WTC11 (cell line): Measurements from ENCODE around the gene CYP8B1. TPM values are rescaled to one million over a fixed set of nuclear protein-coding genes. Genes with fewer than 3 reads are reported as not detected.

Experiments used
- ATAC-seq: fragments of 200-7000 bp; cut with Tn5 transposase; 2 replicates; pipeline ENCODE4 v1.10.0; 2021; ENCODE audit warnings: mild to moderate bottlenecking, moderate library complexity
- CTCF ChIA-PET: fragments of 300-600 bp; sonication (Branson Sonifier 250); formaldehyde crosslinking; loops from one replicate; lab custom pipeline; 2021; ENCODE audit warnings: antibody characterized with exemption; lab: Charles Lee
- POLR2A ChIA-PET: fragments of 350-600 bp; sonication (Branson Sonifier 250); formaldehyde crosslinking; loops from one replicate; lab custom pipeline; 2021; ENCODE audit warnings: antibody characterized with exemption; lab: Charles Lee
- DNase-seq: peaks from one replicate; pipeline ENCODE4 v3.0.0; 2021; ENCODE audit warnings: low spot score
- H3K27ac Mint-ChIP-seq: 2 replicates; pipeline ENCODE4 v1.8.0; 2021; ENCODE audit warnings: mixed read lengths
- H3K27me3 Mint-ChIP-seq: 2 replicates; pipeline ENCODE4 v1.8.0; 2021; ENCODE audit warnings: low read depth, mild to moderate bottlenecking, moderate library complexity, mixed read lengths
- H3K36me3 Mint-ChIP-seq: 2 replicates; pipeline ENCODE4 v1.8.0; 2021; ENCODE audit warnings: mixed read lengths
- H3K4me1 Mint-ChIP-seq: 2 replicates; pipeline ENCODE4 v1.8.0; 2022; ENCODE audit warnings: mixed read lengths
- H3K4me3 Mint-ChIP-seq: 2 replicates; pipeline ENCODE4 v1.8.0; 2021; ENCODE audit warnings: mild to moderate bottlenecking, moderate library complexity, mixed read lengths
- H3K9me3 Mint-ChIP-seq: 2 replicates; pipeline ENCODE4 v1.8.0; 2021; ENCODE audit warnings: mixed read lengths
- AFF4 ChIP-seq: sonication (generic); formaldehyde crosslinking; IDR thresholded peaks from 2 replicates; pipeline ENCODE4 v1.8.1; 2023; ENCODE audit warnings: mild to moderate bottlenecking, missing genetic modification reagents, borderline replicate concordance
- FOXK1 ChIP-seq: sonication (generic); formaldehyde crosslinking; IDR thresholded peaks from 2 replicates; pipeline ENCODE4 v1.8.0; 2022; ENCODE audit warnings: mild to moderate bottlenecking, moderate library complexity, missing genetic modification reagents
- FOXP1 ChIP-seq: sonication (generic); formaldehyde crosslinking; IDR thresholded peaks from 2 replicates; pipeline ENCODE4 v1.8.0; 2022; ENCODE audit warnings: missing genetic modification reagents, mild to moderate bottlenecking, moderate library complexity, borderline replicate concordance
- FOXP4 ChIP-seq: sonication (generic); formaldehyde crosslinking; IDR thresholded peaks from 2 replicates; pipeline ENCODE4 v1.8.0; 2022; ENCODE audit warnings: mild to moderate bottlenecking, missing genetic modification reagents
- HMGA2 ChIP-seq: fragments of 250-450 bp; sonication (Bioruptor Pico); IDR thresholded peaks from 2 replicates; pipeline ENCODE4 v1.4.0; 2021; ENCODE audit warnings: mild to moderate bottlenecking, moderate library complexity
- IRF1 ChIP-seq: sonication (generic); formaldehyde crosslinking; IDR thresholded peaks from 2 replicates; pipeline ENCODE4 v1.8.0; 2023; ENCODE audit warnings: missing genetic modification reagents
- IRF2 ChIP-seq: sonication (generic); formaldehyde crosslinking; IDR thresholded peaks from 2 replicates; pipeline ENCODE4 v1.8.0; 2022; ENCODE audit warnings: low read depth, missing genetic modification reagents, borderline replicate concordance
- JUN ChIP-seq: sonication (generic); formaldehyde crosslinking; IDR thresholded peaks from 2 replicates; pipeline ENCODE4 v1.8.0; 2023; ENCODE audit warnings: mild to moderate bottlenecking, missing genetic modification reagents
- NFATC4 ChIP-seq: fragments of 250-450 bp; sonication (Bioruptor Pico); IDR thresholded peaks from 2 replicates; pipeline ENCODE4 v1.9.0; 2021; ENCODE audit warnings: mild to moderate bottlenecking
- NR1H2 ChIP-seq: sonication (generic); formaldehyde crosslinking; IDR thresholded peaks from 2 replicates; pipeline ENCODE4 v1.9.0; 2021; ENCODE audit warnings: mild to moderate bottlenecking, moderate library complexity, missing genetic modification reagents
- RELA ChIP-seq: sonication (generic); formaldehyde crosslinking; IDR thresholded peaks from 2 replicates; pipeline ENCODE4 v1.8.1; 2022; ENCODE audit warnings: missing genetic modification reagents, mild to moderate bottlenecking, borderline replicate concordance
- SOX15 ChIP-seq: fragments of 250-450 bp; sonication (Bioruptor Pico); IDR thresholded peaks from 2 replicates; pipeline ENCODE4 v1.9.0; 2021; ENCODE audit warnings: mild to moderate bottlenecking
- TEAD1 ChIP-seq: sonication (generic); formaldehyde crosslinking; IDR thresholded peaks from 2 replicates; pipeline ENCODE4 v1.8.0; 2022; ENCODE audit warnings: mild to moderate bottlenecking, missing genetic modification reagents
- TEAD4 ChIP-seq: sonication (generic); formaldehyde crosslinking; IDR thresholded peaks from 2 replicates; pipeline ENCODE4 v1.8.0; 2022; ENCODE audit warnings: mild to moderate bottlenecking, missing genetic modification reagents
- ZMAT4 ChIP-seq: fragments of 250-450 bp; sonication (Bioruptor Pico); IDR thresholded peaks from 2 replicates; pipeline ENCODE4 v1.9.0; 2021; ENCODE audit warnings: mild to moderate bottlenecking
- ZNF263 ChIP-seq: sonication (generic); formaldehyde crosslinking; IDR thresholded peaks from 2 replicates; pipeline ENCODE4 v1.8.1; 2022; ENCODE audit warnings: low read depth, mild to moderate bottlenecking, moderate library complexity, missing genetic modification reagents
- ZNF281 ChIP-seq: sonication (generic); formaldehyde crosslinking; IDR thresholded peaks from 2 replicates; pipeline ENCODE4 v1.8.0; 2023; ENCODE audit warnings: mild to moderate bottlenecking, missing genetic modification reagents
- total RNA-seq: library from RNA; stranded (reverse); gene quantifications from 3 replicates; pipeline ENCODE4 v1.2.3, GENCODE V29; 2021

Gene CYP8B1
- total RNA-seq, 1 experiment from 2014 or later: 0.13 TPM

- Mint-ChIP-seq H3K9me3 (peaks cover 9% of the 10 kb centered on the region), H3K36me3 (no peaks in the 10 kb centered on the region), H3K4me1 (peaks cover 57% of the 10 kb centered on the region), H3K27ac (peak overlapping the region; percentile 98), H3K27me3 (no peaks in the 10 kb centered on the region), H3K4me3 (no peak overlapping the region)
- DNase-seq (no peak), ATAC-seq (peak; percentile 93)
- CTCF ChIA-PET: interaction anchor here (1.3 to 3.0 kb wide), 4 partner anchors 8 to 60 kb away, joined by 3 to 20 read pairs (median 4); no protein-coding TSS in a partner anchor
- POLR2A ChIA-PET: no interaction called here
- TF ChIP-seq NR1H2 (CRISPR knock-in tag) (no peak), TEAD1 (CRISPR knock-in tag) (peak; percentile 35; the same call in 1 of the 2 replicates), AFF4 (CRISPR knock-in tag) (no peak)
These were observed 15.4 kb upstream of the CYP8B1 start for GRCh38 chr3:42891042-42891441.

GRCh38 chr3:42887084-42887483 is 11.4 kb upstream of the CYP8B1 start:
- no peak overlapping the region for H3K27ac Mint-ChIP-seq
- ChIA-PET CTCF (interaction anchor here (2.0 kb wide), 1 partner anchor 56 kb away, joined by 6 read pairs; no protein-coding TSS in a partner anchor), POLR2A (no interaction called here)
- H3K4me1 Mint-ChIP-seq: peaks cover 46% of the 10 kb centered on the region
- no peaks in the 10 kb centered on the region for H3K36me3 Mint-ChIP-seq
- no peak overlapping the region for H3K4me3 Mint-ChIP-seq
- ATAC-seq (no peak), DNase-seq (no peak)
- TF ChIP-seq ZMAT4 (CRISPR knock-in tag) (no peak), AFF4 (CRISPR knock-in tag) (no peak), FOXP1 (CRISPR knock-in tag) (no peak), SOX15 (CRISPR knock-in tag) (no peak), JUN (no peak), IRF1 (CRISPR knock-in tag) (no peak), HMGA2 (CRISPR knock-in tag) (no peak), IRF2 (no peak), NFATC4 (CRISPR knock-in tag) (no peak), ZNF263 (CRISPR knock-in tag) (no peak), TEAD4 (no peak)
- peaks cover 4% of the 10 kb centered on the region; the same call in 1 of the 2 replicates for H3K27me3 Mint-ChIP-seq
- peaks cover 7% of the 10 kb centered on the region; the same call in 1 of the 2 replicates for H3K9me3 Mint-ChIP-seq

GRCh38 chr3:42886294-42886822 is 10.7 kb upstream of the CYP8B1 start:
- ChIA-PET CTCF (interaction anchor here (2.0 kb wide), 1 partner anchor 55 kb away, joined by 6 read pairs; no protein-coding TSS in a partner anchor), POLR2A (no interaction called here)
- peaks cover 45% of the 10 kb centered on the region for H3K4me1 Mint-ChIP-seq
- H3K27ac Mint-ChIP-seq: no peak overlapping the region
- DNase-seq: no peak
- no peaks in the 10 kb centered on the region for H3K36me3 Mint-ChIP-seq
- ATAC-seq: no peak
- H3K9me3 Mint-ChIP-seq: peaks cover 7% of the 10 kb centered on the region; the same call in 1 of the 2 replicates
- peaks cover 7% of the 10 kb centered on the region; the same call in 1 of the 2 replicates for H3K27me3 Mint-ChIP-seq
- H3K4me3 Mint-ChIP-seq: no peak overlapping the region
- TF ChIP-seq FOXK1 (CRISPR knock-in tag) (no peak), FOXP4 (CRISPR knock-in tag) (no peak), ZNF281 (CRISPR knock-in tag) (no peak), NFATC4 (CRISPR knock-in tag) (no peak), RELA (CRISPR knock-in tag) (no peak)
